K562 (cell line): ENCODE results near the gene CCNY. TPM values are rescaled to one million over a fixed set of nuclear protein-coding genes. Genes with fewer than 3 reads are reported as not detected.
A peak's percentile ranks its signal among the peaks of the same experiment; 100 is the strongest.

Source experiments
- ATAC-seq: fragments of 200-7000 bp; cut with Tn5 transposase; 3 replicates; pipeline ENCODE4 v1.9.1; 2020; ENCODE audit warnings: moderate library complexity
- BruUV-seq: library from RNA; stranded (reverse); fragments of 400-500 nt; replicated peaks from 2 replicates; lab custom pipeline; 2021; lab: Mats Ljungman, UMichigan
- CTCF ChIA-PET: fragments of 300-600 bp; formaldehyde crosslinking; extraction: SDS; loops from one replicate; lab custom pipeline; 2021; ENCODE audit warnings: low intra/inter-chr PET ratio; lab: Yijun Ruan, JAX
- POLR2A ChIA-PET: fragments of 300-600, 350-650 bp; sonication (Branson Sonifier 250); formaldehyde crosslinking; extraction: SDS; loops from one replicate; lab custom pipeline; 2021; ENCODE audit warnings: antibody characterized with exemption, inconsistent platforms; lab: Yijun Ruan, JAX
- DNase-seq, 4 experiments: peaks; one replicate each; pipeline versions ENCODE4 v3.0.0 to v3.0.0-alpha.2; 2011 to 2018; ENCODE audit warnings: low spot score in 3 of 4, mixed read lengths in 3 of 4; ENCODE audit errors: extremely low read depth in 1 of 4
- FAIRE-seq: peaks from 2 replicates; lab custom pipeline; 2011; peaks lifted over from hg19 to GRCh38; lab: Jason Lieb, UNC
- H2AFZ ChIP-seq: 2 replicates; pipeline ENCODE4 v1.6.0; 2011; ENCODE audit warnings: low read depth, low read length, control low read depth, inconsistent platforms
- H3K27ac ChIP-seq: fragments of 200-600 bp; 3 replicates; pipeline ENCODE4 v1.8.0; 2011; ENCODE audit warnings: low read depth, mild to moderate bottlenecking, control low read depth, inconsistent platforms, low read length, moderate library complexity, mixed read lengths; ENCODE audit errors: extremely low read depth
- H3K27me3 ChIP-seq, 2 experiments: fragments of 300-600 bp in 1 of 2; 2 replicates in 1 of 2; 3 replicates in 1 of 2; pipeline versions ENCODE4 v1.6.0 to v1.8.0; 2011; ENCODE audit warnings: inconsistent platforms in 2 of 2, low read length in 2 of 2, mild to moderate bottlenecking in 1 of 2, mixed read lengths in 1 of 2, moderate library complexity in 1 of 2; ENCODE audit not compliant: control insufficient read depth in 2 of 2, insufficient read depth in 2 of 2
- H3K36me3 ChIP-seq: fragments of 300-600 bp; 3 replicates; pipeline ENCODE4 v1.8.0; 2011; ENCODE audit warnings: mild to moderate bottlenecking, low read length, inconsistent platforms; ENCODE audit not compliant: control insufficient read depth, insufficient read depth
- H3K4me1 ChIP-seq, 2 experiments: fragments of 200-600 bp in 1 of 2; replicated peaks in 1 of 2; 2 replicates in 1 of 2; 3 replicates in 1 of 2; pipeline versions ENCODE4 v1.5.1 to v1.8.0; 2011; ENCODE audit warnings: inconsistent platforms in 2 of 2, low read length in 2 of 2, mild to moderate bottlenecking in 1 of 2, mixed read lengths in 1 of 2, moderate library complexity in 1 of 2; ENCODE audit not compliant: control insufficient read depth in 2 of 2, insufficient read depth in 2 of 2
- H3K4me2 ChIP-seq: 2 replicates; pipeline ENCODE4 v1.6.1; 2011; ENCODE audit warnings: low read length, control low read depth, inconsistent platforms, mixed read lengths; ENCODE audit not compliant: insufficient read depth
- H3K4me3 ChIP-seq: fragments of 200-600 bp; sonication (generic), shearing (Covaris generic); 2 replicates; pipeline ENCODE4 v1.5.1; 2016; ENCODE audit warnings: control low read depth, inconsistent platforms
- H3K79me2 ChIP-seq: fragments of 200-600 bp; 3 replicates; pipeline ENCODE4 v1.8.0; 2011; ENCODE audit warnings: low read length, inconsistent platforms; ENCODE audit not compliant: control insufficient read depth, insufficient read depth
- H3K9ac ChIP-seq, 2 experiments: 2 replicates each; pipeline versions ENCODE4 v1.6.0 to v1.6.1; 2011; ENCODE audit warnings: low read depth in 2 of 2, low read length in 2 of 2, control low read depth in 1 of 2, inconsistent platforms in 1 of 2, mild to moderate bottlenecking in 1 of 2, mixed read lengths in 1 of 2; ENCODE audit not compliant: insufficient read depth in 1 of 2
- H3K9me1 ChIP-seq: one replicate; pipeline ENCODE4 v1.6.0; 2011; ENCODE audit warnings: inconsistent platforms, mild to moderate bottlenecking, low read length, moderate library complexity; ENCODE audit not compliant: control insufficient read depth, insufficient read depth
- H3K9me3 ChIP-seq: replicated peaks from 2 replicates; pipeline ENCODE4 v1.5.1; 2011; ENCODE audit warnings: low read depth, low read length, inconsistent platforms; ENCODE audit not compliant: control insufficient read depth, insufficient read depth
- H4K20me1 ChIP-seq: replicated peaks from 2 replicates; pipeline ENCODE4 v1.6.1; 2011; ENCODE audit warnings: low read length, inconsistent platforms, mixed read lengths; ENCODE audit not compliant: control insufficient read depth, insufficient read depth
- ARID1B ChIP-seq: fragments of 450-650 bp; IDR thresholded peaks from 2 replicates; pipeline ENCODE4 v1.6.1; 2016; ENCODE audit warnings: antibody characterized with exemption, mild to moderate bottlenecking, inconsistent platforms
- DMBX1 ChIP-seq: fragments of 250-450 bp; sonication (Bioruptor Pico); IDR thresholded peaks from 2 replicates; pipeline ENCODE4 v1.8.0; 2022; ENCODE audit warnings: inconsistent platforms, mild to moderate bottlenecking, moderate library complexity, borderline replicate concordance
- EZH2 ChIP-seq: IDR thresholded peaks from 2 replicates; pipeline ENCODE4 v1.6.1; 2012; ENCODE audit warnings: low read depth, mild to moderate bottlenecking, inconsistent platforms, low read length, borderline replicate concordance
- KDM2B ChIP-seq: fragments of 250-450 bp; sonication (Bioruptor Pico); IDR thresholded peaks from 2 replicates; pipeline ENCODE4 v1.8.0; 2021; ENCODE audit warnings: mild to moderate bottlenecking, moderate library complexity
- LEF1 ChIP-seq: fragments of 450-650 bp; IDR thresholded peaks from 2 replicates; pipeline ENCODE4 v1.6.1; 2016; ENCODE audit warnings: mild to moderate bottlenecking
- SOX6 ChIP-seq: fragments of 450-650 bp; IDR thresholded peaks from 2 replicates; pipeline ENCODE4 v1.6.1; 2014; ENCODE audit warnings: mild to moderate bottlenecking
- TAL1 ChIP-seq: fragments of 450-650 bp; IDR thresholded peaks from 2 replicates; pipeline ENCODE4 v1.6.1; 2016; ENCODE audit warnings: mild to moderate bottlenecking
- WGBS: fragments of 100-300 bp; shearing (Covaris generic); methylation state at CpG from one replicate; pipeline ENCODE4 v1.1.6; 2016; ENCODE audit warnings: low coverage, mixed read lengths; ENCODE audit not compliant: insufficient coverage; ENCODE audit errors: missing lambda C conversion rate; 5-methylcytosine and 5-hydroxymethylcytosine counted together
- in situ Hi-C: fragments of 300-500 bp; cut with MboI; formaldehyde crosslinking; loops from 4 replicates; pipeline ENCODE4 v1.15.0; 2018; ENCODE audit warnings: inconsistent platforms, mixed read lengths
- intact Hi-C: fragments of 100-400 bp; cut with micrococcal nuclease; formaldehyde crosslinking; loops from 2 replicates; pipeline ENCODE4 v1.14.2; 2022
- polyA plus RNA-seq, 8 experiments: library from polyadenylated mRNA; depleted of rRNA in 4 of 8; stranded (reverse) in 5 of 8; unstranded in 3 of 8; fragments of >200 nt; fragmentation: Nextera tagmentation in 2 of 8; fragmentation: Illumina TruSeq in 1 of 8; extraction: Ambion mirVana in 2 of 8; extraction: Trizol in 1 of 8; gene quantifications; 2 replicates each; pipeline versions ENCODE4 v1.2.1 to v1.2.3, GENCODE V29; 2011 to 2014; ENCODE audit warnings: inconsistent platforms in 1 of 8, missing spikeins in 1 of 8
- total RNA-seq, 7 experiments: library from RNA; depleted of rRNA in 6 of 7; stranded (reverse); fragments of >200 nt in 6 of 7; fragmentation: Illumina TruSeq in 2 of 7; extraction: Trizol in 2 of 7; gene quantifications; 2 replicates each; pipeline versions ENCODE4 v1.2.1 to v1.2.3, GENCODE V29; 2011 to 2021; ENCODE audit warnings: low replicate concordance in 1 of 7
- TF ChIP-seq, protein P1 (sequence below): sonication (generic); formaldehyde crosslinking; IDR thresholded peaks from 2 replicates; pipeline ENCODE4 v1.8.0; 2022; ENCODE audit warnings: mild to moderate bottlenecking, low read depth, missing genetic modification reagents
- TF ChIP-seq, protein P2 (sequence below): fragments of 450-650 bp; formaldehyde crosslinking; IDR thresholded peaks from 2 replicates; pipeline ENCODE4 v1.4.0; 2020; ENCODE audit warnings: mild to moderate bottlenecking, moderate library complexity
- TF ChIP-seq, protein P3 (sequence below): sonication (generic); formaldehyde crosslinking; IDR thresholded peaks from 2 replicates; pipeline ENCODE4 v1.9.0; 2022; ENCODE audit warnings: mild to moderate bottlenecking, missing genetic modification reagents

The CCNY gene
- total and polyA plus RNA-seq, 9 of the 15 experiments (the other 6 are each of a cell fraction or from before 2014, with no cell fraction given) = 8.4 to 109 (median 38.6) TPM

DNA sequence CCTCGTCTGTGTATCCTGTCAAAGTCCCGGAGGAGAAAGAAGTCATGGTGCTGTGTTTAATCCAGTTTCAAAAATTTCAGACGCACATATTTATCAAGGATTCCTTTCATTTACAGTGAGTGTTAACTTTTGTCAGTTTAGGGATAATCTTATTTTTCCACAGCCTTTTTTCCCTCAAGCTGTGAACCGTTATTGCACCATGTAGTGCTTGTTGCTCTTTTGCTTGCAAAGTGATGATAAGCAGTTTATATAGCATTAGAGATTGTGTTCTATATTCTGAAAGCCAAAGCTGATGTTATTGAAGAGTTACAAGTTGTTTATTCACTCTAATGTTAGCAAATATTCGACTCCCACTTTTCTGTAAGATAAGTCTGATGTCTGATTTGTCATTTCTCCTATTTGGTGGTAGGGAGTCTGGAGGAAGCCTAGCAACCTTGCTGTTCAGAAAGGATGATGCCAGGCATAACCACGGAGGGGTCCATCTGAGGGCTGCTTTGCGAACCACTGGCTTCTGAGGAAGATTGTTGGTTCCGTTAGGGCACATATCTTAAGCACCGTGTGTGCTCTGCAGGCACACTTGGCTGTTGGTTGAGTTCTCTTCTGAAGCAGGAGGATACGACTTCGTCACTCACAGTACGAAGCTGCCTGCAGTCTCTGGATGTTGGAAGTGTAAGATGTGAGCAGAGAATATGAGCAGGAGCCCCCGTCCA is 11.7 kb downstream of the CCNY start (continued):
- TF ChIP-seq ARID1B = no peak

DNA sequence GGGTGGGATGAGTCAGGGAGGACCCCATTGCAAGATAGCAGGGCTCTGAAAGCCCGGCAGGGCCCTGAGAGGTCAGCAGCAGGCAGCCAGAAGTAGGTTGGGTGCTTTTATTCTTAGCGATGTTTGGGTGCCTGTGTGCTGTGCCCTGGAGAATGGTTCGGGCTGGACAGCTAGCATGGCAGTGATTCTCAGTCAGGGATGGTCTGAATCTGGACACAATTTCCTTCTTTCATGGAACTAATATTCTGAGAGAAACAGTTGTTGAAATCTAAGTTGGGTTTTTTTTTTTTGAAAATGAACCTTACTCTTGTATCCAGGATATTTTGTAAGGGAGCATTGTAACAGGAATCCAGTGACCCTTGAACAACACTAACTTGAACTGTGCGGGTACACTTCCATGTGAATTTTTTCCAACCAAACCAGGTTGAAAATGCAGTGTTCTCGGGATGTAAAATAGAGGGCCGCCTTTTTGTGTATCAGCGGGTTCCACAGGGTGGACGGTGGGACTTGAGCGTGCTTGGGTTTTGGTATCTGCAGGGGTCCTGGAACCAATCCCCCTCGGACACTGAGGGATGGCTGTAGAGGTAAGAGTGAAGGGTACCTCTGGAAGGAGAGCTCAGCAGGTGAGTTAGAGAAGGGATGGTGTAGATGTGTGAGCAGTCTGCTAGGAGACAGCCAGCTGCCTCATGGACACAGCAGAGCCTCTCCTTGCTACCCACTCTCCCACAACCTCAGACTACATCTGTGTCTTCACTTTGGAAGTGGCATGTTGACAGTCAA is 12.5 kb downstream of the CCNY start:
- ATAC-seq = no peak
- H3K36me3 ChIP-seq = peaks cover 4% of the 10 kb centered on the region; the same call in 2 of the 3 replicates
- H3K4me3 ChIP-seq = no peak overlapping the region
- H4K20me1 ChIP-seq = peaks cover 51% of the 10 kb centered on the region
- peaks cover 5% of the 10 kb centered on the region for H3K9me1 ChIP-seq
- peak overlapping the region in 1 of 2 experiments; percentile 10; a peak in 1 of 4 replicates for H3K9ac ChIP-seq
- H3K27me3 ChIP-seq = no peaks in the 10 kb centered on the region
- in situ Hi-C loops = no loop called here
- POLR2A ChIA-PET = interaction anchor here (0.7 to 6.0 kb wide), 4 partner anchors 10 to 204 kb away, joined by 3 to 35 read pairs (median 4); no protein-coding TSS in a partner anchor
- TF ChIP-seq SOX6 = no peak
- no peak for TF ChIP-seq TAL1
- no peak for TF ChIP-seq EZH2
- TF ChIP-seq KDM2B (CRISPR knock-in tag) = no peak
- TF ChIP-seq, protein P1, sequence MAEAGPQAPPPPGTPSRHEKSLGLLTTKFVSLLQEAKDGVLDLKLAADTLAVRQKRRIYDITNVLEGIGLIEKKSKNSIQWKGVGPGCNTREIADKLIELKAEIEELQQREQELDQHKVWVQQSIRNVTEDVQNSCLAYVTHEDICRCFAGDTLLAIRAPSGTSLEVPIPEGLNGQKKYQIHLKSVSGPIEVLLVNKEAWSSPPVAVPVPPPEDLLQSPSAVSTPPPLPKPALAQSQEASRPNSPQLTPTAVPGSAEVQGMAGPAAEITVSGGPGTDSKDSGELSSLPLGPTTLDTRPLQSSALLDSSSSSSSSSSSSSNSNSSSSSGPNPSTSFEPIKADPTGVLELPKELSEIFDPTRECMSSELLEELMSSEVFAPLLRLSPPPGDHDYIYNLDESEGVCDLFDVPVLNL = no peak
- no peak for TF ChIP-seq DMBX1
- TF ChIP-seq LEF1 = no peak
- TF ChIP-seq, protein P2, sequence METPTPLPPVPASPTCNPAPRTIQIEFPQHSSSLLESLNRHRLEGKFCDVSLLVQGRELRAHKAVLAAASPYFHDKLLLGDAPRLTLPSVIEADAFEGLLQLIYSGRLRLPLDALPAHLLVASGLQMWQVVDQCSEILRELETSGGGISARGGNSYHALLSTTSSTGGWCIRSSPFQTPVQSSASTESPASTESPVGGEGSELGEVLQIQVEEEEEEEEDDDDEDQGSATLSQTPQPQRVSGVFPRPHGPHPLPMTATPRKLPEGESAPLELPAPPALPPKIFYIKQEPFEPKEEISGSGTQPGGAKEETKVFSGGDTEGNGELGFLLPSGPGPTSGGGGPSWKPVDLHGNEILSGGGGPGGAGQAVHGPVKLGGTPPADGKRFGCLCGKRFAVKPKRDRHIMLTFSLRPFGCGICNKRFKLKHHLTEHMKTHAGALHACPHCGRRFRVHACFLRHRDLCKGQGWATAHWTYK (CRISPR knock-in tag) = no peak
- TF ChIP-seq, protein P3, sequence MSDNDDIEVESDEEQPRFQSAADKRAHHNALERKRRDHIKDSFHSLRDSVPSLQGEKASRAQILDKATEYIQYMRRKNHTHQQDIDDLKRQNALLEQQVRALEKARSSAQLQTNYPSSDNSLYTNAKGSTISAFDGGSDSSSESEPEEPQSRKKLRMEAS (CRISPR knock-in tag) = no peak
- TF ChIP-seq, all 486 proteins: peak for 0
- CTCF ChIA-PET = no interaction called here
- no peak overlapping the region for H3K4me2 ChIP-seq
- 82% methylated on average over 8 of the region's 10 CpGs for WGBS
- no peak overlapping the region for H2AFZ ChIP-seq
- peaks cover 9 to 48% of the 10 kb centered on the region in 2 experiments; a peak in 4 of 5 replicates for H3K4me1 ChIP-seq
- DNase-seq (no peak), FAIRE-seq (no peak)
- peaks cover 95% of the 10 kb centered on the region for H3K79me2 ChIP-seq
- H3K9me3 ChIP-seq = no peaks in the 10 kb centered on the region
- intact Hi-C loops = no loop called here
- no peak overlapping the region for H3K27ac ChIP-seq
- BruUV-seq = no TSS peak
